Caco-2 (cell line): ENCODE measurements around the gene SGCA. TPM values are rescaled to one million over a fixed set of nuclear protein-coding genes. Genes with fewer than 3 reads are reported as not detected.

Experiments
- BruUV-seq: library from RNA; stranded (reverse); fragments of 400-500 nt; replicated peaks from 2 replicates; lab custom pipeline; 2021; lab: Mats Ljungman, UMichigan
- CTCF ChIA-PET: fragments of 300-600 bp; sonication (Branson Sonifier 250); formaldehyde crosslinking; loops from one replicate; lab custom pipeline; 2022; ENCODE audit warnings: antibody characterized with exemption; lab: Charles Lee
- POLR2A ChIA-PET: fragments of 300-600 bp; sonication (Branson Sonifier 250); formaldehyde crosslinking; loops from one replicate; lab custom pipeline; 2022; ENCODE audit warnings: antibody characterized with exemption; lab: Charles Lee
- DNase-seq, 2 experiments: peaks; one replicate each; pipeline versions ENCODE4 v3.0.0 to v3.0.0-alpha.2; 2020 to 2022
- H3K27me3 ChIP-seq: replicated peaks from 2 replicates; pipeline ENCODE4 v1.6.0; 2011; ENCODE audit warnings: low read length; ENCODE audit not compliant: control insufficient read depth, insufficient read depth
- H3K36me3 ChIP-seq: 2 replicates; pipeline ENCODE4 v1.5.1; 2011; ENCODE audit warnings: low read length; ENCODE audit not compliant: control insufficient read depth, insufficient read depth
- H3K4me1 ChIP-seq: fragments of 250-450 bp; sonication (Bioruptor Pico); 2 replicates; pipeline ENCODE4 v1.5.1; 2020; ENCODE audit warnings: mild to moderate bottlenecking
- H3K4me3 ChIP-seq: 2 replicates; pipeline ENCODE4 v1.5.1; 2011; ENCODE audit warnings: low read depth, mild to moderate bottlenecking, control low read depth, low read length
- H3K9me3 ChIP-seq: fragments of 250-450 bp; sonication (Bioruptor Pico); 2 replicates; pipeline ENCODE4 v1.5.1; 2020; ENCODE audit warnings: mild to moderate bottlenecking, moderate library complexity
- H3K27ac Mint-ChIP-seq: one replicate; pipeline ENCODE4 v1.8.0; 2022; ENCODE audit warnings: mixed read lengths; ENCODE audit not compliant: unreplicated experiment
- H3K27me3 Mint-ChIP-seq: one replicate; pipeline ENCODE4 v1.8.0; 2022; ENCODE audit warnings: mixed read lengths; ENCODE audit not compliant: insufficient read depth, unreplicated experiment
- H3K36me3 Mint-ChIP-seq: one replicate; pipeline ENCODE4 v1.8.0; 2022; ENCODE audit warnings: mild to moderate bottlenecking, mixed read lengths; ENCODE audit not compliant: insufficient read depth, unreplicated experiment
- H3K4me1 Mint-ChIP-seq: one replicate; pipeline ENCODE4 v1.8.0; 2022; ENCODE audit warnings: low read depth, mixed read lengths; ENCODE audit not compliant: unreplicated experiment
- H3K4me3 Mint-ChIP-seq: one replicate; pipeline ENCODE4 v1.8.0; 2022; ENCODE audit warnings: mild to moderate bottlenecking, moderate library complexity, mixed read lengths; ENCODE audit not compliant: unreplicated experiment
- H3K9me3 Mint-ChIP-seq: one replicate; pipeline ENCODE4 v1.8.0; 2022; ENCODE audit warnings: mixed read lengths; ENCODE audit not compliant: unreplicated experiment
- CTCF ChIP-seq, 2 experiments: fragments of 200-600 bp in 1 of 2; IDR thresholded peaks; 1 replicate in 1 of 2; 2 replicates in 1 of 2; pipeline versions ENCODE4 v1.5.1 to v1.8.0; 2011 to 2022; ENCODE audit warnings: antibody characterized with exemption in 1 of 2, control low read depth in 1 of 2, inconsistent platforms in 1 of 2, low read depth in 1 of 2, low read length in 1 of 2, mild to moderate bottlenecking in 1 of 2, moderate library complexity in 1 of 2; ENCODE audit not compliant: insufficient read depth in 1 of 2, severe bottlenecking in 1 of 2, unreplicated experiment in 1 of 2
- intact Hi-C: fragments of 100-400 bp; cut with micrococcal nuclease; formaldehyde crosslinking; loops from one replicate; pipeline ENCODE4 v1.10.0; 2022; ENCODE audit not compliant: unreplicated experiment
- total RNA-seq: library from RNA; stranded (reverse); gene quantifications from 2 replicates; pipeline ENCODE4 v1.2.3, GENCODE V29; 2022

SGCA gene
- total RNA-seq, 1 experiment from 2014 or later = not detected

GRCh38 chr17:50184611-50185398 is 19.0 kb downstream of the SGCA start:
- Histone ChIP-seq H3K27me3 (no peaks in the 10 kb centered on the region), H3K36me3 (no peaks in the 10 kb centered on the region), H3K9me3 (no peaks in the 10 kb centered on the region), H3K4me1 (peaks cover 6% of the 10 kb centered on the region; the same call in 1 of the 2 replicates), H3K4me3 (no peak overlapping the region)
- H3K27me3 Mint-ChIP-seq = no peaks in the 10 kb centered on the region
- H3K4me1 Mint-ChIP-seq = peaks cover 6% of the 10 kb centered on the region
- ChIA-PET POLR2A (no interaction called here), CTCF (interaction anchor here (0.6 kb wide), 1 partner anchor 113 kb away, joined by 4 read pairs; no protein-coding TSS in a partner anchor)
- H3K9me3 Mint-ChIP-seq = no peaks in the 10 kb centered on the region
- DNase-seq = no peak
- H3K27ac Mint-ChIP-seq = no peak overlapping the region
- TF ChIP-seq CTCF (IDR thresholded peaks at IDR 0.05; ENCODE audit: insufficient read depth in 1 of 2, low read depth in 1 of 2, low read length in 1 of 2, severe bottlenecking in 1 of 2, unreplicated experiment in 1 of 2) = no peak
- no TSS peak for BruUV-seq
- no peaks in the 10 kb centered on the region for H3K36me3 Mint-ChIP-seq
- no peak overlapping the region for H3K4me3 Mint-ChIP-seq
- intact Hi-C loops = no loop called here

- Mint-ChIP-seq H3K4me1 (peaks cover 6% of the 10 kb centered on the region), H3K4me3 (no peak overlapping the region)
Observed at GRCh38 chr17:50185631-50186471, 20.0 kb downstream of the SGCA start.

More at GRCh38 chr17:50185631-50186471, 20.0 kb downstream of the SGCA start:
- ChIA-PET POLR2A (no interaction called here), CTCF (interaction anchor here (0.6 to 1.1 kb wide), 2 partner anchors 9 to 57 kb away, joined by 3 to 4 read pairs; no protein-coding TSS in a partner anchor)
- Histone ChIP-seq H3K4me3 (no peak overlapping the region), H3K36me3 (no peaks in the 10 kb centered on the region), H3K4me1 (peaks cover 6% of the 10 kb centered on the region; the same call in 1 of the 2 replicates), H3K27me3 (no peaks in the 10 kb centered on the region), H3K9me3 (no peaks in the 10 kb centered on the region)
- Mint-ChIP-seq H3K9me3 (no peaks in the 10 kb centered on the region), H3K27ac (no peak overlapping the region), H3K36me3 (no peaks in the 10 kb centered on the region), H3K27me3 (no peaks in the 10 kb centered on the region)
- no TSS peak for BruUV-seq
- intact Hi-C loops = no loop called here
- no peak for DNase-seq
- TF ChIP-seq CTCF (IDR thresholded peaks at IDR 0.05; ENCODE audit: insufficient read depth in 1 of 2, low read depth in 1 of 2, low read length in 1 of 2, severe bottlenecking in 1 of 2, unreplicated experiment in 1 of 2) = no peak
